ENCODE results near the gene RAN.
A peak's percentile ranks its signal among the peaks of the same experiment; 100 is the strongest.
"Not testable (repeated sequence)": the region's sequence is repeated elsewhere in the genome, so short reads cannot be mapped to it uniquely, and the experiment has no call there.

The RAN gene

GRCh38 chr12:130878193-130879185 is 6.6 kb downstream of the RAN start:
- DNase-seq (ENCODE audit: low spot score): no peak

GRCh38 chr12:130879212-130879686 is 7.4 kb downstream of the RAN start:
- no peak for DNase-seq (ENCODE audit: low spot score)

GRCh38 chr12:130879781-130880389 is 8.0 kb downstream of the RAN start:
- peak; percentile 8 for DNase-seq (ENCODE audit: low spot score)

GRCh38 chr12:130880411-130880885 is 8.6 kb downstream of the RAN start:
- DNase-seq (ENCODE audit: low spot score): peak; percentile 8

GRCh38 chr12:130881046-130881445 is 9.2 kb downstream of the RAN start:
- no peak for DNase-seq (ENCODE audit: low spot score)

- DNase-seq (ENCODE audit: low spot score): no peak
Measured at GRCh38 chr12:130881548-130881947, 9.7 kb downstream of the RAN start.

GRCh38 chr12:130887190-130887589 is 15.3 kb downstream of the RAN start:
- not testable (repeated sequence) for DNase-seq (ENCODE audit: low spot score)

- DNase-seq (ENCODE audit: low spot score): no peak
Measured at GRCh38 chr12:130904064-130904463, 32.2 kb downstream of the RAN start.

GRCh38 chr12:130904936-130905455 is 33.1 kb downstream of the RAN start:
- not testable (repeated sequence) for DNase-seq (ENCODE audit: low spot score)

- no peak for DNase-seq (ENCODE audit: low spot score)
Measured at GRCh38 chr12:130909111-130909510, 37.2 kb downstream of the RAN start.

- no peak for DNase-seq (ENCODE audit: low spot score)
Measured at GRCh38 chr12:130911193-130911592, 39.3 kb downstream of the RAN start.

- DNase-seq (ENCODE audit: low spot score): no peak
Measured at GRCh38 chr12:130911933-130912332, 40.1 kb downstream of the RAN start.

- peak; percentile 74 for DNase-seq (ENCODE audit: low spot score)
Measured at GRCh38 chr12:130916241-130916911, 44.5 kb downstream of the RAN start.

- DNase-seq (ENCODE audit: low spot score): no peak
Measured at GRCh38 chr12:130917607-130918006, 45.7 kb downstream of the RAN start.

- no peak for DNase-seq (ENCODE audit: low spot score)
Measured at GRCh38 chr12:130919086-130919485, 47.2 kb downstream of the RAN start.

GRCh38 chr12:130920119-130920703 is 48.3 kb downstream of the RAN start:
- peak; percentile 25 for DNase-seq (ENCODE audit: low spot score)

GRCh38 chr12:130920723-130921381 is 49.0 kb downstream of the RAN start:
- DNase-seq (ENCODE audit: low spot score): peak; percentile 90

- no peak for DNase-seq (ENCODE audit: low spot score)
Measured at GRCh38 chr12:130922511-130922953, 50.7 kb downstream of the RAN start.

GRCh38 chr12:130924966-130925665 is 53.2 kb downstream of the RAN start:
- no peak for DNase-seq (ENCODE audit: low spot score)

- DNase-seq (ENCODE audit: low spot score): no peak
Measured at GRCh38 chr12:130925666-130926015, 53.8 kb downstream of the RAN start.

Data from GM03348 (cell line).